ENCODE data around the gene BTNL8. TPM values are rescaled to one million over a fixed set of nuclear protein-coding genes. Genes with fewer than 3 reads are reported as not detected.
"Not testable (repeated sequence)": the region's sequence is repeated elsewhere in the genome, so short reads cannot be mapped to it uniquely, and the experiment has no call there.

BTNL8 gene
- total RNA-seq, 1 experiment from 2014 or later, result not detected

DNA sequence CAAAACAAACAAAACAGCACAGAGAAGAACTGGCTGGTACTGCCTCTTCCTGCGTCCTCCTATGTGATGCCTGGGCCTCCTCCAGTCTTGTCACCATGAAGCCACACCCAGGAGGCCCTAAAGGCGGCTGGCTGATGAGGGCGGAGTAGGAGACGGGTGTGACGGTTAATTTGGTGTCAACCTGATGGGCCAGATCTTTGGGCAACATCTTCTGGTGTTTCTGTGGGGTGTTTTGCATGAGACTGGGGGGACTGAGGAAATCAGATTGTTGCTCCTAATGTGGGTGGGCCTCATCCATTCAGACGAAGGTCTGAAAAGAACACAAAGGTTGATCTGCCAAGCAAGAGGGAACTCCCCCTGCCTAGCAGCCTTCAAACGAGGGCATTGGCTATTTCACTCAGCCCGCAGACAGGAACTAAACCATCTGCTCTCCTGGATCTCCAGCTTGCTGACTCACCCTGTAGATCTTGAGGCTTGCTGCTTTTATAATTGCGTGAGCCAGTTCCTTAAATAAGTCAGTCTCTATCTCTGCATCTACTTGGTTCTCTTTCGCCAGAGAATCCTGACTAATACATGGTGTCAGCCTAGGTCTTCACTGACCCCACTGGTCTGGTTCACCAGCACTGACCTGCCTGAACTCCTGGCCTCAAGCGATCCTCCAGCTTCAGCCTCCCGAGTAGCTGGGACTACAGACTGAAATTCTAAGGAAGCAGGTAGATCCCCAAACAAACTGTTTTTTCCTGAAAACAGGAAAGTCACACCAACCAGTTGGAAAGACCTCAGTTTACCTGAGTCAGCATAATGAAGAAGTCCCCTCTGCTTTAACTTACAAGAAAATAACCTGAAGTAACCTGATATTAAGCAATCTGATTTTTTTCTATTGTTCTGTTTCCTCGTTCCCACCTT, 25.1 kb upstream of the BTNL8 start:
- DNase-seq (ENCODE audit: low spot score), result no peak
- in situ Hi-C loops (cut with HindIII; ENCODE audit: low sequenced_read_pairs), result no loop called here

DNA sequence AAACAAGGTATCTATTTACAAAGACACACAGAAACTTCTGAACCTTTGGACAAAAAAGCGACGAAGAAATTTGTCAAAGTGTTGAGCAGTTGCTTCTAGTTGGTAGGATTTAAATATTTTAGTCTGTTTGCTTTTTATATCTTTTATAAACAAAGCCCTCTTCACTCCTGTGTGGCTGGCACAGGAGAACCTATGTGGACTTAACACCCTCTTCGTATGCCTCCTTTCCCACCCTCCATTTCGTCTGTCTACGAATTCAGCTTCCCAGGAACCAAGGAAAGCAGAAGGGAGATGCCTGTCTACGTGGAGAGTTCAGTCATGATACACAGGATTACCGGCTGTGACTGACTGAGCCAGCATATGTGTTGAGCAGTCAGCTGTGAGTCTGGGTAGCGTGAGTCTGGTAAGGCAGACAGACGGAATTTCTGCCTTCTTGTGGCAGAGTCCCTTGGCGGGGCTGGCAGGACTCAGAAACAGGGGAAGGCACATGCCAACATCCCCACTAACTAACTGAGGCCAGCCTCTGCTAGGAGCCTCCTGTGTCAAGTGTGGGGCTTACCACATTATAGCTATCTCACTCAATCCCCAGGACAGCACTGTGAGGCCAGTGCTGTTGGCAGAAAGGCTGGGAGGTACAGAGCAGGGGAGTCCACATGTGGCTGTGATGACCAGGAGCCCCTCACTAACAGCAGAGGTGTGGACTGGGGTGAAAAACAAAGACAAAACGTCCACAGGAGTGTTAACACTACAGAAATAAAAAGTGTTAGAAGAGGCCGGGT, 24.0 kb upstream of the BTNL8 start:
- in situ Hi-C loops (cut with HindIII; ENCODE audit: low sequenced_read_pairs), result no loop called here
- DNase-seq (ENCODE audit: low spot score), result no peak

DNA sequence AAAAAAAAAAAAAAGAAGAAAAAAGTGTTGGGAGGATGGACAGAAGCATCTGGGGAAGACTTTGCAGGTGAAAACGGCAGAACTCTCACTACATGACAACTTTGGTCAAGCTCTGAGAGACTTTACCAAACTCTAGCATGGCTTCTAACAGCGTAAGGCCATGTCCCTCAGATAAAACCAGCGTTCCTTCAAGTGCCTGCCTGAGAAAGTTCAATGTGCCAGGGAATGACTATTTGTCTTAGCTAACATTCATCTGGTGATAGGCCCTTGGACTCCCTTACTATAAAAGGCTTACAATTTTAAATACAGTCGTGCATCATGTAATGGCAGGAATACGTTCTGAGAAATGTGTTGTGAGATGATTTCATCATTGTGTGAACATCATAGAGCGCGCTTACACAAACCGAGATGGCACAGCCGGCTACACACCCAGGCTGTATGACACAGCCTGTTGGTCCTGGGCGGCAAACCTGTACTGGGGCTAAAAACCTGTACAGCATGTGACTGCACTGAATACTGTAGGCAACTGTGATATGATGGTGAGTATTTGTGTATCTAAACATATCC, 23.0 kb upstream of the BTNL8 start:
- no peak for DNase-seq (ENCODE audit: low spot score)
- in situ Hi-C loops (cut with HindIII; ENCODE audit: low sequenced_read_pairs), result no loop called here

DNA sequence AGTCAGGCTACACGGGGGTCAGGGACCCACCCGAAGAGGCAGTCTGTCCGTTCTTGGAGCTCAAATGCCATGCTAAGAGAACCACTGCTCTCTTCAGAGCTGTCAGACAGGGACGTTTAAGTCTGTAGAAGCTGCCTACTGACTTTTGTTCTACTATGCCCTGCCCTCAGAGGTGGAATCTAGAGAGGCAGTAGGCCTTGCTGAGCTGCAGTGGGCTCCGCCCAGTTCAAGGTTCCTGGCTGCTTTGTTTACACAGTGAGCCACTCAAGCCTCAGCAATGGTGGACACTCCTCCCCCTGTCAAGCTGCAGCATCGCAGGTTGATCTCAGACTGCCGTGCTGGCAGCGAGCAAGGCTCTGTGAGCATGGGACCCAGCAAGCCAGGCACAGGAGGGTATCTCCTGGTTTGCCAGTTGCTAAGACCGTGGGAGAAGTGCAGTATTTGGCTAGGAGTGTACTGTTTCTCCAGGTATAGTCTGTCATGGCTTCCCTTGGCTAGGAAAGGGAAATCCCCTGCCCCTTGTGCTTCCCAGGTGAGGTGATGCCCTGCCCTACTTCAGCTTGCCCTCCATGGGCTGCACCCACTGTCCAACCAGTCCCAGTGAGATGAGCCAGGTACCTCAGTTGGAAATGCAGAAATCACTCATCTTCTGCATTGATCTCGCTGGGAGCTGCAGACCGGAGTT, 13.0 kb upstream of the BTNL8 start:
- in situ Hi-C loops (cut with HindIII; ENCODE audit: low sequenced_read_pairs), result loop anchor here (5.0 kb wide), 1 partner anchor 104 kb away; no protein-coding TSS in a partner anchor
- DNase-seq (ENCODE audit: low spot score), result not testable (repeated sequence)

DNA sequence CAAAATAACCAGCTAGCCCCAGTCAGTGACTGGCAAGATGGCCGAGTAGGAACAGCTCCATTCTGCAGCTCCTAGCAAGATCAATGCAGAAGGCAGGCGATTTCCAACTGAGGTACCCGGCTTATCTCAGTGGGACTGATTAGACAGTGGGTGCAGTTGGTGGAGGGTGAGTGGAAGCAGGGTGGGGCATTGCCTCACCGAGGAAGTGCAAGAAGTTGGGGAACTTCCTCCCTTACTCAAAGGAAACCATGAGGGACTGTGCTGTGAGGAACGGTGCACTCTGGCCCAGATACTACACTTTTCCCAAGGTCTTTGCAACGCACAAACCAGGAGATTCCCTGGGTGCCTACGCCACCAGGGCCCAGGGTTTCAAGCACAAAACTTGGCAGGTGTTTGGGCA, 9.6 kb upstream of the BTNL8 start:
- in situ Hi-C loops (cut with HindIII; ENCODE audit: low sequenced_read_pairs), result loop anchor here (5.0 kb wide), 1 partner anchor 107 kb away; no protein-coding TSS in a partner anchor
- DNase-seq (ENCODE audit: low spot score), result no peak

DNA sequence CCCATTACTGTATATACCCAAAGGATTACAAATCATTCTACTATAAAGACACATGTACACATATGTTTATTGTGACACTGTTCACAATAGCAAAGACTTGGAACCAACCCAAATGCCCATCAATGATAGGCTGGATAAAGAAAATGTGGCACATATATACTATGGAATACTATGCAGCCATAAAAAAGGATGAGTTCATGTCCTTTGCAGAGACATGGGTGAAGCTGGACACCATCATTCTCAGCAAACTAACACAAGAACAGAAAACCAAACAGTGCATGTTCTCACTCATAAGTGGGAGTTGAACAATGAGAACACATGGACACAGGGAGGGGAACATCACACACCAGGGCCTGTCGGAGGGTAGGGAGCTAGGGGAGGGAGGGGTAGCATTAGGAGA, 3.6 kb upstream of the BTNL8 start:
- in situ Hi-C loops (cut with HindIII; ENCODE audit: low sequenced_read_pairs), result not testable (repeated sequence)

DNA sequence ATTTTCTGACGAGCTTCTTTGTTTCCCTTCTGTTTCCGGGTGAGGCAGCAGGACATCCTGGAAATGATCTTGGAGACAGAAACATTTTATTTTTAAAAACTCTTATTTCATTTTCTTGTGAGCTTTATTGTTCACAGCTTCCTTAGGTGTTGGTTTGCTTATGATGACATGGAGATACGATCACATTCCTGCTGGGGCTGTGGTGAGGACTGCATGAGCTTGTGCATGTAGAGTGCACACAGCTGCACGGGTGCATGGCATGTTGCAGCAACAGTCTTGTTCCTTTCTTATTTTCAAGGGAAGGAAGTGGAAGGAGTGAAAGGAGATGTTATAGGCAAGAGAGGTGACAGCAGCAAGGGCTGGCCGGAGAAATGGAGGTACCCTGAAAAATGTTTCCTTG, 1.2 kb downstream of the BTNL8 start:
- in situ Hi-C loops (cut with HindIII; ENCODE audit: low sequenced_read_pairs), result no loop called here
- no peak for DNase-seq (ENCODE audit: low spot score)

More for the DNA sequence above, 3.6 kb upstream of the BTNL8 start:
- not testable (repeated sequence) for DNase-seq (ENCODE audit: low spot score)

DNA sequence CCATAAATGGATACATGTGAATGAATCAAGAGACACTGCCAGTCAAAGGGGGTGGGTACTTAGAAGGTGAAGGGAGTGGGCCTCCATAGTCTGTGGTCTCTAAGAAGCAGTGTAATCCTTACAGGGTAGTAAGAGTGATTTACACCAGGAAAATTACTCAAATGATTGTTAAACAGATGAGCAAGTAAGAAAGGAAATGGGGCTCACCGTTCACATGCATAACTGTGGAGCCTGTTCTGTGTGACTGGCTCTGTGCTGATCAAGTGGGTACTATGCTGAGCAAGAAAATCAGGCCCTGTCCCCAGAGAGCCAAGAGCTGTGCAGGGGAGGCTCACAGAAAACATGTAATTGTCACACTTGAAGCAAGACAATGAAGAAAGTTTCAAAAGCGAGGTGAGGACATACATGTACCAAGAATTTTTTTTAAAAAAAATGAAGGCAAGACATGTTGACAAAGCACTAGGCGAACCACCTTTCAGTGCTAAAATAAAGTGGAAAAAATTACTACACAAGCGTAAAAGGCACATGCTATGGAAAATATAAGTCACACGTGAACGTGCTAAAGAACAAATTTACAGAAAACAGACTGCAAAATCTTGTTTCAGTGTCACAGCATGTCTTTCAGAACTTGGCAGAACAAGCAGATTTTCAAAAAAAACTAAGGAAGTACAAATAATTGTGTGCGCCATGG, 2.5 kb downstream of the BTNL8 start:
- DNase-seq (ENCODE audit: low spot score), result no peak
- in situ Hi-C loops (cut with HindIII; ENCODE audit: low sequenced_read_pairs), result no loop called here

DNA sequence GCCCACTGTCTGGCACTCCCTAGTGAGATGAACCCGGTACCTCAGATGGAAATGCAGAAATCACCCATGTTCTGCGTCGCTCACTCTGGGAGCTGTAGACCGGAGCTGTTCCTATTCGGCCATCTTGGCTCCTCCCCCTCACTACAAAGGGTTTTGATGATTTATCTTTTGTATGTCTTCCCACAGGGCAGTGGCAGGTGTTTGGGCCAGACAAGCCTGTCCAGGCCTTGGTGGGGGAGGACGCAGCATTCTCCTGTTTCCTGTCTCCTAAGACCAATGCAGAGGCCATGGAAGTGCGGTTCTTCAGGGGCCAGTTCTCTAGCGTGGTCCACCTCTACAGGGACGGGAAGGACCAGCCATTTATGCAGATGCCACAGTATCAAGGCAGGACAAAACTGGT, 9.4 kb downstream of the BTNL8 start:
- in situ Hi-C loops (cut with HindIII; ENCODE audit: low sequenced_read_pairs), result no loop called here
- DNase-seq (ENCODE audit: low spot score), result no peak

DNA sequence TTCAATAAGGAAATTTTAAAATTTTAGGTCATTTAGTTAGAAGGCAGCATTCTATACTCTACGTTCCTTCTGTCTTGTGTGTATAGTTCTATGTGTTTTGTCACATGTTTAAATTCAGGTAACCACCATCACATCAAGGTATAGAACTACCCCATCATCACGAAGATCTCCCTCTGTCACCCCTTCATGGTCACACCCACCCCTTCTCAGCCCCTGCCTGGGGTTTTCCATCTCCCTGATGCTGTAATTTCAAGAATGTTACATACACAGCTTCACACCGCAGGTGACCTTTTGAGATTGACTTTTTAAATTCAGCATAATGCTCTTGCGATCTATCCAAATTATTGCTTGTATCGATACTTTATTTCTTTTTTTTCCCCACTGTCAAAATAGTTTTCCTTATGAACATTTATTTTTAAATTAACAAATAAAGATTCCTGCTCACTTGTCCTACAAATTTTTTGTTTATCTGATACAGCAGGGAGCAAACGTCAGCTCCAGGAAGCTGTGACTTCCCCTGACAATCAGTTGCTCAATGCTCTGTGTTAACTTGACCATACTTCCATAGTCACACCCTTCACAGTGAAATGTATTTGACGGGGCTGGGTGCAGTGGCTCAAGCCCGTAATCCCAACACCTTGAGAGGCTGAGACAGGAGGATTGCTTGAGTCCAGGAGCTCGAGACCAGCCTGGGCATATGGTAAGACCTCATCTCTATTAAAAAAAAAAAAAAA, 10.2 kb downstream of the BTNL8 start:
- in situ Hi-C loops (cut with HindIII; ENCODE audit: low sequenced_read_pairs), result no loop called here

DNA sequence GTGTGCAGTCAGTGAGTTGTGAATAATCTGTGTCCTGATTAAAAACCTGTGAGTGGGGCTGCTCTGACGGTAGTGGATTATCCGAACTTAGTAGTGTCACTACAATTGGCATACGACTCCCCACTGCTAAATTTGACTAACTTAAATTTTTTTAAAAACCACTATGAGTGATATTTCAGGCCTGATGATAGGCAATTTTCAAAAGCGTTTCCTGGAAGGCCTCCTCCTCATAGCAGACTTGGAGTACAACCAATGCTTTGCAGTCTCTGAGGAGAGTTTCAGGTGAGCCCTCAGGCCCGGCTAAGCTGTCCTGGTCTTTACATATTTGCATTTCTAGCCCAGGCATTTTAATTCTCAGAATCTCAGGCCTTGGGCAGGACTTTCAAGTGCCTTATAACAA, 10.8 kb downstream of the BTNL8 start:
- DNase-seq (ENCODE audit: low spot score), result no peak
- in situ Hi-C loops (cut with HindIII; ENCODE audit: low sequenced_read_pairs), result no loop called here

More for the DNA sequence above, 10.2 kb downstream of the BTNL8 start:
- DNase-seq (ENCODE audit: low spot score), result no peak

DNA sequence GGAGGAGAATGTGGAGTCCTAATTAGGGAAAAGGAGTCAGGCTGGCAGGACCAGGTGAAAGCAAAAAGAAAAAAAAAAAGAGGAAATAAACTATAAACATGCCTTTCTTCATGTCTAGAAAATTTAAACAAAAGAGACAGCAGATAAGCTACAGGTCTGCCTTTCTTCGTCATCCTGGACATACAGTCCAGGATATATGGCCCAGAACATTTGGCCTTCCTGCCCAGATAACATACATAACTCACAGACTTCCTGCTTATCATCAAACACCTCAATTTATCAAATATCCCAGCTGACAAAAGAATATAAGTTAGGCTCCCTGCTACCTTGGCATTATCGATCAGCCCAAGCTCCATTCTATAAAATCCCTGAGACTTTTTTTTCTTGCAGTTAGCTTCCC, 11.2 kb downstream of the BTNL8 start:
- in situ Hi-C loops (cut with HindIII; ENCODE audit: low sequenced_read_pairs), result no loop called here

DNA sequence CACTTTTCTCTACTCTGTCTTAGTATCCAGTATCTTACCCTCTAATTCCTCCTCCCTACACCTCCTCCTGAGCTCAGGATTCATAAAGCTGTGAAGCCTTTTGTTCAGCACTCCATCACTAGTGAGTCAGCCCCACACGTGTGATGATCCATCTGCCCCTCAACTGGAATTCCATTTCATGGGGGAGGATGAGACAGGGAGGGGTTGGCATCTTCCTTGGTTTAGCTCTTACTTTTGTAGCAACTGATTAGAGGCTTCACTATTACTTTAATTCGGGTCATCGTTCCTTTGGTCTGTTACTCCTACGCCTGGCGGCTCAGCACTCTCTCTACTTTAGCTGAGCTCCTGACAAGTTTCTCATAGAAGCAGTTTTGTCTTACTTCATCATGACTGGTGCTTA, 11.8 kb downstream of the BTNL8 start:
- DNase-seq (ENCODE audit: low spot score), result no peak
- in situ Hi-C loops (cut with HindIII; ENCODE audit: low sequenced_read_pairs), result no loop called here

More for the DNA sequence above, 11.2 kb downstream of the BTNL8 start:
- DNase-seq (ENCODE audit: low spot score), result no peak

DNA sequence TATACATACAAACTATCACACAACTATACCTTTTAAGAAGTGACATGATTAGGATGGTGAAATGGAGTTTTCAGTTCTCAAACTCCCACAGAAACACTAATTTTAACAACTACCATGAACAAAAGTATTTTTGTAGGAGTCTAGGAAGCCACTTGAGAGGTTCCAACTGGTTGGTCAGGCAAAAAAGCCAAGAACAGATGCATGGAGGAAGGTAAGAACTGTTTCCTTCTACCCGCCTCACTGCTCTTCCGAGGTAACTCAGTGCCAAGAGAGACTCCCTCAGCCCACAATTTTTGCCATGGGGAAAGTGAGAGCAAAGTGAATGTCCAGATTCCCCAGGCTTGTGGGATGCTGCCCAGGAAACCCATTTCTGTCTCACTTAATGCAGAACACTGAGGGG, 15.7 kb downstream of the BTNL8 start:
- no peak for DNase-seq (ENCODE audit: low spot score)
- in situ Hi-C loops (cut with HindIII; ENCODE audit: low sequenced_read_pairs), result no loop called here

DNA sequence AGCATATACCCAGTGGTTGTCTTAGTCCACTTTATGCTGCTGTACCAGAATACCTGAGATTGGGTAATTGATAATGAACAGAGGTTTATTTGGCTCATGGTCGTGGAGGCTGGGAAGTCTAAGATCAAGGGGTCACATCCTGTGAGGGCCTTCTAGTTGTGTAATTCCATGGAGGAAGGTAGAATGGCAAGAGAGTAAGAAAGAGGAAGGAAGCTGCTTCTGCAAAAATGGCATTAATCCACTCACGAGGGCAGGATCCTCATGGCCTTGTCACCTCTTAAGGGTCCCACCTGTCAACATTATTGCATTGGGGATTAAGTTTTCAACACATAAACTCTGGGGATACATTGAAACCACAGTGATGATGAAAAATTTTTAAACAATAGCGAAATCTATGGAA, 17.0 kb downstream of the BTNL8 start:
- in situ Hi-C loops (cut with HindIII; ENCODE audit: low sequenced_read_pairs), result no loop called here
- no peak for DNase-seq (ENCODE audit: low spot score)

DNA sequence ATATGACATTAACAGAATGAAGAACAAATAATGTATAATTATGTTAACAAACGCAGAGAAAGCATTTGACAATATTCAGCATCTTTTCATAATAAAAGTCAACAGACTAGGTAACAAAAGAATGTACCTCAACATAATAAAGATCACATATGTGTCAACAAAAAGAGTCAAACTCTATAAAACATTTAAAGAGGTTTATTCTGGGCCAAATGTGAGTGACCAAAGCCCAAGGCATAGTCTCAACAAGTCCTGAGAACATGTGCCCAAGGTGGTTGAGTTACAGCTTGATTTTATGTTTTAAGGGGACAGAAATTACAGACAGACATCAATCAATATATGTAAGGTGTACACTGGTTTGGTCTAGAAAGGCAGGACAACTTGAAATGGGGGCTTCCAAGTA, 19.4 kb downstream of the BTNL8 start:
- in situ Hi-C loops (cut with HindIII; ENCODE audit: low sequenced_read_pairs), result no loop called here
- DNase-seq (ENCODE audit: low spot score), result no peak

DNA sequence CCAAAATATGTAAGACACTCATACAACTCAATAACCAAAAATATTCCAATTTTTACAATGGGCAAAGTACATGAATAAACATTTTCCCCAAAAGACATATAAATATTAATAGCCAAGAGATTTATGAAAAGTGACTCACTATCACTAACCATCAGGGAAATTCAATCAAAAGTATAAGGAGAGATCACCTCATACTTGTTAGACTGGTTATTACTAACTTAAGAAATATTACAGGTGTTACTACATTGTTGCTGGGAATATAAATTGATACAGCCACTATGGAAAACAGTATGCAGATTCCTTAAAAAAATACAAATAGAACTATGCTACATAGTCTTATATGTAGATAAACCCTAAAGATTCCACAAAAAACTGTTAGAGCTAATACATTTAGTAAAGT, 21.8 kb downstream of the BTNL8 start:
- in situ Hi-C loops (cut with HindIII; ENCODE audit: low sequenced_read_pairs), result no loop called here
- DNase-seq (ENCODE audit: low spot score), result no peak

DNA sequence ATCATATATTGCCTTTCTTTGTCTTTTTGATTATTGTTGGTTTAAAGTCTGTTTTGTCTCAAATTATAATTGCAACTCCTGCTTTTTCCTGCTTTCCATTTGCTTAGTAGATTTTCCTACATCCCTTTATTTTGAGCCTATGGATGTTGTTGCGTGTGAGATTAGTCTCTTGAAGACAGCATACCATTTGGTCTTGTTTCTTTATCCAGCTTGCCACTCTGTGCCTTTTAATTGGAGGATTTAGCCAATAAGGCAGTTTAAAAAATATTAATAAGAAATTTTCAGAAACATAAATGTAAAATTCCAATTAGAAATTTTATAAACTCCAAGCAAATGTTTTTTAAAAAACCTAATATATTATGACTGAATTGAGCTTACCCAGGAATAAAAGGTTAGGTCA, 24.0 kb downstream of the BTNL8 start:
- no peak for DNase-seq (ENCODE audit: low spot score)
- in situ Hi-C loops (cut with HindIII; ENCODE audit: low sequenced_read_pairs), result no loop called here
